Tibial nerve (tissue), 4 donors: Measurements from ENCODE around the gene GPR42.

ENCODE experiments used
- CTCF ChIP-seq, 5 experiments: fragments of 200-600 bp in 3 of 5; fragments of 450-650 bp in 2 of 5; sonication (generic) in 3 of 5; IDR thresholded peaks; one replicate each; pipeline ENCODE4 v1.5.1; 2016 to 2019; ENCODE audit warnings: antibody characterized with exemption in 5 of 5, mild to moderate bottlenecking in 3 of 5, moderate library complexity in 2 of 5
- EP300 ChIP-seq, 2 donors: sonication (generic); formaldehyde crosslinking; IDR thresholded peaks; one replicate each; pipeline ENCODE4 v1.6.1; 2017; ENCODE audit warnings: antibody characterized with exemption in 2 of 2, mild to moderate bottlenecking in 1 of 2
- POLR2A ChIP-seq, 2 donors: fragments of 450-650 bp; IDR thresholded peaks; one replicate each; pipeline ENCODE4 v1.6.1; 2017; ENCODE audit warnings: antibody characterized with exemption in 2 of 2, mild to moderate bottlenecking in 2 of 2, moderate library complexity in 2 of 2

- no peak for TF ChIP-seq CTCF (IDR thresholded peaks at IDR 0.05)
- TF ChIP-seq POLR2A (IDR thresholded peaks at IDR 0.05): no peak
- TF ChIP-seq EP300 (IDR thresholded peaks at IDR 0.05): no peak
Measured at GRCh38 chr19:35403116-35403760, 32.4 kb downstream of the GPR42 start.
